Left lung (tissue), 10 donors: ENCODE measurements around the gene SERINC2. TPM values are rescaled to one million over a fixed set of nuclear protein-coding genes. Genes with fewer than 3 reads are reported as not detected.

Experiments used
- ATAC-seq: fragments of 200-7000 bp; cut with Tn5 transposase; one replicate; pipeline ENCODE4 v1.9.1; 2020; ENCODE audit warnings: moderate library complexity
- DNase-seq, 4 donors: peaks; one replicate each; pipeline ENCODE4 v3.0.0-alpha.2; 2013 to 2020
- H3K27ac ChIP-seq, 2 donors: fragments of 200-600 bp; sonication (generic) in 1 of 2; one replicate each; pipeline versions ENCODE4 v1.5.0 to v1.8.0; 2020 to 2021
- H3K27me3 ChIP-seq, 2 donors: fragments of 200-600 bp; sonication (generic) in 1 of 2; one replicate each; pipeline versions ENCODE4 v1.5.0 to v1.8.0; 2020 to 2021
- H3K36me3 ChIP-seq, 2 donors: fragments of 200-600 bp; sonication (generic) in 1 of 2; one replicate each; pipeline versions ENCODE4 v1.5.0 to v1.8.0; 2020 to 2021
- H3K4me1 ChIP-seq, 2 donors: fragments of 200-600 bp; one replicate each; pipeline ENCODE4 v1.8.0; 2021
- H3K4me3 ChIP-seq, 2 donors: fragments of 200-600 bp; sonication (generic) in 1 of 2; one replicate each; pipeline versions ENCODE4 v1.5.0 to v1.8.0; 2020 to 2021; ENCODE audit warnings: mild to moderate bottlenecking in 1 of 2
- H3K9me3 ChIP-seq, 2 donors: fragments of 200-600 bp; sonication (generic) in 1 of 2; one replicate each; pipeline versions ENCODE4 v1.5.0 to v1.8.0; 2020 to 2021
- intact Hi-C, 2 donors: fragments of 100-400 bp; cut with DNase I; formaldehyde crosslinking; loops; one replicate each; pipeline versions ENCODE4 v1.11.2 to v1.14.2; 2022
- polyA plus RNA-seq, 6 donors: library from polyadenylated mRNA; unstranded; fragments of 120-200 nt; gene quantifications; one replicate each; pipeline ENCODE4 v1.2.1, GENCODE V29; 2013; ENCODE audit not compliant: insufficient read length in 6 of 6
- total RNA-seq, 2 donors: library from RNA; stranded (reverse); fragmentation: NEBNext Ultra II Directional; extraction: Animal tissue kit (Norgen Biotek cat#: 25700); gene quantifications; one replicate each; pipeline ENCODE4 v1.2.1, GENCODE V29; 2021
- TF ChIP-seq, protein P1 (sequence below), 2 donors: fragments of 200-600 bp; sonication (generic) in 1 of 2; IDR thresholded peaks; one replicate each; pipeline versions ENCODE4 v1.5.0 to v1.8.0; 2021; ENCODE audit warnings: antibody characterized with exemption in 2 of 2
- donor health status: DM: no; HTN: yes; CAD: no.
- donor health status: DM: no; HTN: no; CAD: no.

The SERINC2 gene
- total and polyA plus RNA-seq, 8 donors = 10.4 to 126 (median 14.2) TPM

- intact Hi-C loops = loop anchor here in 1 of 2 donors (10.0 kb wide), 1 partner anchor 240 kb away; no protein-coding TSS in a partner anchor
- ATAC-seq (no peak), DNase-seq (no peak)
- TF ChIP-seq, protein P1, sequence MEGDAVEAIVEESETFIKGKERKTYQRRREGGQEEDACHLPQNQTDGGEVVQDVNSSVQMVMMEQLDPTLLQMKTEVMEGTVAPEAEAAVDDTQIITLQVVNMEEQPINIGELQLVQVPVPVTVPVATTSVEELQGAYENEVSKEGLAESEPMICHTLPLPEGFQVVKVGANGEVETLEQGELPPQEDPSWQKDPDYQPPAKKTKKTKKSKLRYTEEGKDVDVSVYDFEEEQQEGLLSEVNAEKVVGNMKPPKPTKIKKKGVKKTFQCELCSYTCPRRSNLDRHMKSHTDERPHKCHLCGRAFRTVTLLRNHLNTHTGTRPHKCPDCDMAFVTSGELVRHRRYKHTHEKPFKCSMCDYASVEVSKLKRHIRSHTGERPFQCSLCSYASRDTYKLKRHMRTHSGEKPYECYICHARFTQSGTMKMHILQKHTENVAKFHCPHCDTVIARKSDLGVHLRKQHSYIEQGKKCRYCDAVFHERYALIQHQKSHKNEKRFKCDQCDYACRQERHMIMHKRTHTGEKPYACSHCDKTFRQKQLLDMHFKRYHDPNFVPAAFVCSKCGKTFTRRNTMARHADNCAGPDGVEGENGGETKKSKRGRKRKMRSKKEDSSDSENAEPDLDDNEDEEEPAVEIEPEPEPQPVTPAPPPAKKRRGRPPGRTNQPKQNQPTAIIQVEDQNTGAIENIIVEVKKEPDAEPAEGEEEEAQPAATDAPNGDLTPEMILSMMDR (IDR thresholded peaks at IDR 0.05) = no peak
- H3K9me3 ChIP-seq = no peaks in the 10 kb centered on the region
- peaks cover 0 to 10% of the 10 kb centered on the region in 2 donors for H3K36me3 ChIP-seq
- peaks cover 9 to 13% of the 10 kb centered on the region in 2 donors for H3K4me1 ChIP-seq
- no peak overlapping the region for H3K27ac ChIP-seq
- peaks cover 0 to 9% of the 10 kb centered on the region in 2 donors for H3K27me3 ChIP-seq
- H3K4me3 ChIP-seq = no peak overlapping the region
These were observed 11.6 kb downstream of the SERINC2 start for GRCh38 chr1:31424568-31424967.

DNA sequence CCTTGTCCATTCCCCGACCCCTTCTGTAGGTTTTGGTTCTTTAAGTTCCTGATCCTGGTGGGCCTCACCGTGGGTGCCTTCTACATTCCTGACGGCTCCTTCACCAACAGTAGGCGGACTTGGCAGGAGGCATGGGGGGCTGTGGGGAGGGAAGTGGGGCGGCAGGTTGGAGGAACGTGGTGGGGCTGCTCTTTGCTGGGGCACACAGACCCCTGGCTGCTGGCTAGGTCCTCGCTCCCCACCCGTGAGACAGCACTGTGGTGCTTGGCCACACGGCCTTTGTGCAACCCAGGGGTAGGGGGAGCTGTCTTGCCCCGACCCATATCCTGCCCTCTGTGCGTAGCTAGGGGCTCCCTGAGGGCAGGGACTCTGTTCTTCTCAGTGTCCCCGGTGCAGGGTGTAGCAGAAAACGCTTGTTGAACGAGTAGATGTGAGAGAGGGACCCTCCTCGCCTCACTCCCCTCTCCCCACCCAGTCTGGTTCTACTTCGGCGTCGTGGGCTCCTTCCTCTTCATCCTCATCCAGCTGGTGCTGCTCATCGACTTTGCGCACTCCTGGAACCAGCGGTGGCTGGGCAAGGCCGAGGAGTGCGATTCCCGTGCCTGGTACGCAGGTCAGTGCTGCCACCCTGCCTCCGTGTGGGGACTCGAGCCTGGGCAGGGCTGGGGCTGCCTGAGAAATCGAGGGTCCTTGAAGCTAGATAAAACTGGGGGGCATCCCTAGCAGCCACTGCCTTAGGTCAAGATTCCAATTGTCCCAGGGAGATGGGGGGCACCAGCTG is 12.5 kb downstream of the SERINC2 start:
- Histone ChIP-seq H3K9me3 (no peaks in the 10 kb centered on the region), H3K4me1 (peaks cover 9 to 13% of the 10 kb centered on the region in 2 donors), H3K36me3 (peaks cover 0 to 16% of the 10 kb centered on the region in 2 donors), H3K27me3 (peaks cover 0 to 9% of the 10 kb centered on the region in 2 donors), H3K4me3 (no peak overlapping the region), H3K27ac (no peak overlapping the region)
- ATAC-seq (no peak), DNase-seq (no peak)
- TF ChIP-seq, protein P1 (IDR thresholded peaks at IDR 0.05) = no peak
- intact Hi-C loops = loop anchor here in 1 of 2 donors (10.0 kb wide), 1 partner anchor 241 kb away; no protein-coding TSS in a partner anchor

GRCh38 chr1:31426249-31426922 is 13.4 kb downstream of the SERINC2 start:
- Histone ChIP-seq H3K4me1 (peaks cover 9 to 13% of the 10 kb centered on the region in 2 donors), H3K36me3 (peaks cover 0 to 16% of the 10 kb centered on the region in 2 donors), H3K27me3 (peaks cover 0 to 9% of the 10 kb centered on the region in 2 donors), H3K27ac (no peak overlapping the region), H3K9me3 (no peaks in the 10 kb centered on the region), H3K4me3 (no peak overlapping the region)
- ATAC-seq (no peak), DNase-seq (no peak)
- intact Hi-C loops = loop anchor here in 1 of 2 donors (10.0 kb wide), 1 partner anchor 242 kb away; no protein-coding TSS in a partner anchor
- TF ChIP-seq, protein P1 (IDR thresholded peaks at IDR 0.05) = no peak

DNA sequence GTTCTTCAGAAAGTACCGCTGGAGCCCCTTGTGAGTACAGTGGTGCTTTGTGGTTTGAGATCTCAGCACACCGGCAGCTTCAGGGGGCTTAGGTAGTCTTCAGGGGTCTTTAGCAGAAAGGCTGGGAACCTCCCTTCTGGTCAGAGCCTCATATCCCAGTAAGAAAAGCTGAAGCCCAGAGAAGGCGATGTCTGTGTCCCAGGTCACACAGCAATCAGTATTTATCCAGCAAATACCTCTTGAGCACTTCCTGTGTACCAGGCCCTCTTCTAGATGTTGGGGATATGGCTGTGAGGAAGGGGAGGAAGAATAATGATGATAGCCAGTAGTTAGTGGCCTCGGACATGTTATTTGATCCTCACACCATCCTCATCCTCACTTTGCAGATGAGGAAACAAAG is 14.3 kb downstream of the SERINC2 start:
- Histone ChIP-seq H3K9me3 (no peaks in the 10 kb centered on the region), H3K36me3 (peaks cover 0 to 16% of the 10 kb centered on the region in 2 donors), H3K4me1 (peaks cover 7 to 9% of the 10 kb centered on the region in 2 donors), H3K27me3 (peaks cover 0 to 9% of the 10 kb centered on the region in 2 donors), H3K27ac (no peak overlapping the region), H3K4me3 (no peak overlapping the region)
- no peak for ATAC-seq
- no peak for DNase-seq
- TF ChIP-seq, protein P1 (IDR thresholded peaks at IDR 0.05) = no peak
- intact Hi-C loops = loop anchor here in 1 of 2 donors (10.0 kb wide), 1 partner anchor 243 kb away; no protein-coding TSS in a partner anchor
